ENCODE measurements around the gene ENDOG.
"Not testable (repeated sequence)": the region's sequence is repeated elsewhere in the genome, so short reads cannot be mapped to it uniquely, and the experiment has no call there.

DNA sequence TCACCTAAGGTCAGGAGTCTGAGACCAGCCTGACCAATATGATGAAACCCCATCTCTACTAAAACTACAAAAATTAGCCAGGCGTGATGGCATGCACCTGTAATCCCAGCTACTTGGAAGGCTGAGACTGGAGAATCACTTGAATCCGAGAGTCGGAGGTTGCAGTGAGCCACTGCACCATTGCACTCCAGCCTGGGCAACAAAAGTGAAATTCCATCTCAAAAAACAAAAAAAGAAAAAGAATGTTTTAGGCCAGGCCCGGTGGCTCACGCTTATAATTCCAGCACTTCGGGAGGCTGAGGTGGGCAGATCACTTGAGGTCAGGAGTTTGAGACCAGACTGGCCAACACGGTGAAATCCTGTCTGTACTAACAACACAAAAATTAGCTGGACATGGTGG is 40.2 kb downstream of the ENDOG start:
- TF ChIP-seq, protein P1, sequence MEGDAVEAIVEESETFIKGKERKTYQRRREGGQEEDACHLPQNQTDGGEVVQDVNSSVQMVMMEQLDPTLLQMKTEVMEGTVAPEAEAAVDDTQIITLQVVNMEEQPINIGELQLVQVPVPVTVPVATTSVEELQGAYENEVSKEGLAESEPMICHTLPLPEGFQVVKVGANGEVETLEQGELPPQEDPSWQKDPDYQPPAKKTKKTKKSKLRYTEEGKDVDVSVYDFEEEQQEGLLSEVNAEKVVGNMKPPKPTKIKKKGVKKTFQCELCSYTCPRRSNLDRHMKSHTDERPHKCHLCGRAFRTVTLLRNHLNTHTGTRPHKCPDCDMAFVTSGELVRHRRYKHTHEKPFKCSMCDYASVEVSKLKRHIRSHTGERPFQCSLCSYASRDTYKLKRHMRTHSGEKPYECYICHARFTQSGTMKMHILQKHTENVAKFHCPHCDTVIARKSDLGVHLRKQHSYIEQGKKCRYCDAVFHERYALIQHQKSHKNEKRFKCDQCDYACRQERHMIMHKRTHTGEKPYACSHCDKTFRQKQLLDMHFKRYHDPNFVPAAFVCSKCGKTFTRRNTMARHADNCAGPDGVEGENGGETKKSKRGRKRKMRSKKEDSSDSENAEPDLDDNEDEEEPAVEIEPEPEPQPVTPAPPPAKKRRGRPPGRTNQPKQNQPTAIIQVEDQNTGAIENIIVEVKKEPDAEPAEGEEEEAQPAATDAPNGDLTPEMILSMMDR (IDR thresholded peaks at IDR 0.05) = not testable (repeated sequence)
- TF ChIP-seq POLR2AphosphoS5, POLR2A (IDR thresholded peaks at IDR 0.05): not testable (repeated sequence)
